ENCODE measurements around the gene USP34. TPM values are rescaled to one million over a fixed set of nuclear protein-coding genes. Genes with fewer than 3 reads are reported as not detected.
"Not testable (repeated sequence)": the region's sequence is repeated elsewhere in the genome, so short reads cannot be mapped to it uniquely, and the experiment has no call there.

Gene USP34
- total RNA-seq, 1 donor from 2014 or later = 83.8 TPM

DNA sequence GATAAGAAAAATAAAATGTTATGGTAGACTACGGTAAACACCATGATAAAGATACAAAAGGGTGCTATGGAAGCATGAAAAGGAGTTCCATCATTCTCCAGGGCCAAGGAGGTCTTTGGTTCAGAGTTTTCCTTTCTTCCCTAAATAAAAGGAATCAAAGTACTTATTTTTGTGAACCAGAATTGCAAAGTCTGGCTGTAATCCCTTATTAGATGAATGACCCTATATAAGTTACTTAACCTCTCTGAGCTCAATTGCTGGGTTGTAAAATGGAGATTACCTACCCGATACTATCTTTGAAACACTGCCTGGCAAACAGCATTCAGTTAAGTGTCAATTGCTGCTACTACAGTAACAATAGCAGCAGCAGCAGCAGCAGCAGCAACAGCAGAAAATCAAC, 218.9 kb downstream of the USP34 start:
- DNase-seq (ENCODE audit: low read depth, low spot score) = no peak

DNA sequence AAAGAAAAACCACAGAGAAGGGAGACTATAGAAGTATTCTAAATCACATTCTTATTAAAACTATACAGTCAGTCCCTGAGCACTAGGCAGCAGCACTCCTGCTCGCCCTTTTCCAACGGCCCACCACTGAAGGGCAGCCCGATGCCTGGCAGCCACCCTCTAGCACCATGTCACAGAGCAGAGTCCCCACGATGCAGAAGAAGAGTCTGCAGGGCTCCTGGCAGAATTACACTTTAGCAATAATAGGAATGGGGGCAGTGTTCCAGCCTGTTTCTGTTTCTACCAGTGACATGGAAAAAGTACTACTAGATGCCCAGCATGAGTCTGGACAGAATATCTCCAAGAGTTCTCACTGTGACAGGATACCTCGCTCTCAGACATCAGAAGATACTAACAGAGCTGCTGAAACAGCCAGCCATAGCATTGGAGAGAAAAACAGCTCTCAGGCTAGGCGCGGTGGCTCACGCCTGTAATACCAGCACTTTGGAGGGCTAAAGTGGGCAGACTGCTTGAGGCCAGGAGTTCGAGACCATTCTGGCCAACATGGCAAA, 221.3 kb downstream of the USP34 start:
- DNase-seq (ENCODE audit: low read depth, low spot score) = no peak

DNA sequence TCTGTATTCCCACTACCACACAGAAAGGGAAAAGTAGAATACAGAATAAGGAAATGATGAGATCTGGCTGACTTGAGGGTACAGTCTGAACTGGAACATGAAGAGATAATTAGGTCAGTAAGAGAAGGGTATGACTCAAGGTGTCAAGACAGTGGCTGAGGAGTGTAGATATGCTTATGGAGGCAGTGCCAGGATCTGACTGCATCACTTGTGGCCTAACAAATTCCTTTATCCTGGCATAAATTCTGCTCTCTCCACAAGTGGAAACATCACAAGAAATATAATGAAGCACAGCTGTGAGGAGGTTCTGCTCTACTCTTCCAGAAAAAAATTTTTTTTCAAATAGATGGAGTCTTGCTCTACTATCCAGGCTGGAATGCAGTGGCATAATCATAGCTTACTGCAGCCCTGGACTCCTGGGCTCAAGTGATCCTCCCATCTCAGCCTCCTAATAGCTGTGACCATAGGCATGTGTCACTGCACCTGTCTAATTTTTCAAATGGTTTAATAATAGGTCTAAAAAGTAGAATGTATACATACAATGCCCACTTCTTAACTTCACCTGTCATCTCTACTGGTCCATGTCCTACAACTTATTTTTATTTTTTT, 223.6 kb downstream of the USP34 start:
- DNase-seq (ENCODE audit: low read depth, low spot score) = no peak

GRCh38 chr2:61244694-61245093, 226.2 kb downstream of the USP34 start:
- DNase-seq (ENCODE audit: low read depth, low spot score) = no peak

GRCh38 chr2:61241266-61241665, 229.6 kb downstream of the USP34 start:
- DNase-seq (ENCODE audit: low read depth, low spot score) = no peak

DNA sequence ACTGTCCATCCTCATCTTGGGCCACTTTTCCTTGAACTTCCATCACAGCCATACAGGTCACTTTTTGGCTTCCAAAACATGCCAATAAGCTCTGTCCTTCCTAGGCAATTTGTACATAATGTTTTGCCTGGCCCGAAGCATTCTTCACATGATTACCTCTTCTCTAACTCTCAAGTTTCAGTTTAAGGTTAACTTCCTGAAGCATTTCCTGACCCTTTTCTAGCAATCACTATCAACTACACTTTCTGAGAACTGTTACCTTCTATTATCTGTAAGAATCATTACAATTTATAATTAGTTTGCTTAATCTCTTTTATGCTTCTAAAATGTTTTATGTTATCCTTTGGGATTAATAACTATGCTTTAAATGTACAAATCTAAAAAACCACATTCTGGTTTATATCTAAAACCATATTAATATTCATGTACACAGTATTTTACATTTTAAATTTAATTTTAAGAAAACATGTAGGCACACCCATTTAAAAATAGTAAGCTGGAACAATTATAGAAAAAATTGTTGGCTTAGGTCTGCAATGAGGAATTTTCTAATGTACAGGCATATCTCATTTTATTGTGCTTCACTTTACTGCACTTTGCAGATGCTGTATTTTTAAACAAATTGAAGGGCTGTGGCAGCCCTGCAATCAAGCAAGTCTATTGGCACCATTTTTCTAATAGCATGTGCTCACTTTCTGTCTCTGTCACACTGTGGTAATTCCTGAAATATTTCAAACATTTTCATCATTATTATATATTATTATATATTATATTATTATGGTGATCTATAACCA, 232.5 kb downstream of the USP34 start:
- DNase-seq (ENCODE audit: low read depth, low spot score) = no peak

DNA sequence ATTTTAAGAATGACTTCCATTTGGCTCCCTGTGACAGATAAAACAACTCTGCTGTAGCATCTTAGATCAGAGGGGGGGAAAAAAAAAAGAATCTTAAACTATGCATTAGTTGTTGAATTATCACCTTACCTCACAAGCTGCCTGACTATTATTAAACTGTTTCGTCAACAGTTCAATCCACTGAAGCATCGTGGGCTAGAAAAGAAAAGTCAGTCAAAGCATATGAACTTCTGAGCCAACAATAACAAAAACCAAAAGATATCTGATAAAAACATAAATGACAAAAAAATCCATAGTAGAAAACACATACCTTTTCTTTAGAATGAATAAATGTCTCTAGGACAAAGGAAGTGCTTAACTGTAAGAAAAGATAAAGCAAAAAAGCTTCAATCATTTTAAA, 235.2 kb downstream of the USP34 start:
- no peak for DNase-seq (ENCODE audit: low read depth, low spot score)

- DNase-seq (ENCODE audit: low read depth, low spot score) = no peak
These were observed 237.3 kb downstream of the USP34 start for GRCh38 chr2:61233581-61233980.

DNA sequence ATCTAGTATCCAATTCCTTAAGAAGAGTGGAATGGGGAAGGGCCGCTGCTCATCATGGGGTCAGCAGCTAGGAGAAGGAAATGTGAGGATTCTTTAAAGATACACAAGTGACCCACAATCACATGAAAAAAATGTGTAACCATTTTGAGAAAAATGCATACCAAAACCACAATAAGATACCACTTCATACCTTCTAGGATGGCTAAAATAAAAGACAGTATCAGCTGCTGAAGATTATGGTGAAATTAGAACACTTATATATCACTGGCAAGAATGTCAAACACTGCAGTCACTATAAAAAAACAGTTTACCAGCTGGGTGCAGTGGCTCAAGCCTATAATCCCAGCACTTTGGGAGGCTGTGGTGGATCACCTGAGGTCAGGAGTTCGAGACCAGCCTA, 241.0 kb downstream of the USP34 start:
- DNase-seq (ENCODE audit: low read depth, low spot score) = no peak

DNA sequence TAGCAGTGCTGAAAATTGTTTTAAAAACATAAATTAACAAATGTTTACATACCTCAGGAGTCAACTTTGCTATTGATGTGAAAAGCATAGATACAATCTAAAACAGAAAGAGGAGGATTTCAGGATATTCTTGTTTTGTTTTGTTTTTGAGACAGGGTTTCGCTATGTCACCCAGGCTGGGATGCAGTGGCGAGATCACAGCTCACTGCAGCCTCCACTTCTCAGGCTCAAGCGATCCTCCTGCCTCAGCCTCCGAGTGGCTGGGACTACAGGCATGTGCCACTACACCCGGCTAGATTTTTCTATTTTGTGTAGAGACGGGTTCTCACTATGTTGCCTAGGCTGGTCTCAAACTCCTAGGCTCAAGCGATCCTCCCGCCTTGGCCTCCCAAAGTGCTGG, 248.3 kb downstream of the USP34 start:
- DNase-seq (ENCODE audit: low read depth, low spot score) = no peak

DNA sequence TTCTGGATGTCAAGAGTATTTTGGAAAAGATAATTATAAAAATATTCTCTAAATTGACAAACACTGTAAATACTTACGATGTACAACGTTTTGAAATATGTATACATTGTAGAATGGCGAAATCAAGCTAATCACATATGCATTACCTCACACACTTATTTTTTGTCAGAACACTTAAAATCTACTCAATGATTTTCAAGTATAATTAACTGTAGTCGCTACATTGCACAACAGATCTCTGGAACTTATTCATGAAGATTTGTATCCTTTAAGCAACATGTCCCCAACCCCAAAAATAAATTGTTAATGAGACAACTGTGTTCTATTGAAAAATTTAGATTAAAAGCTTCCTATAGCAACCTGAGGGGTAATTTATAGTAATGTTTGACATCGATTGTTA, 249.1 kb downstream of the USP34 start:
- DNase-seq (ENCODE audit: low read depth, low spot score) = no peak

DNA sequence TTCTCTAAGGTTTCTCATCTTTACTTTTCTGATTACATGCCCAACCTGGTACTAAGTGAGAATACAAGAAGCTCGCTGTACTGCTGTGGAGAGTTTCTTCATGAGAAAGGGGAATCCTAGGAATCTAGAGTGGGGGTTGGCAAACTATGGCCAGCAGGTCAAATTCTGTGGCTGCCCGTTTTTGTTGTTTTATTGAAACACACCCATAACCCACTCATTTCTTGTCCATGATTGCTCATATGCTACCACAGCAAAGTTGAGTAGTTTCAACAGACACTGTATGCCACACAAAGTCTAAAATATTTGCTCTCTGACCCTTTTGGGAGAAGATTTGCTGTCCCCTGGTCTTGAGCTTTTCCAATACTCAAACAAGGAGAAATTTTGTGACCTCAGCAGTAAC, 250.1 kb downstream of the USP34 start:
- no peak for DNase-seq (ENCODE audit: low read depth, low spot score)

DNA sequence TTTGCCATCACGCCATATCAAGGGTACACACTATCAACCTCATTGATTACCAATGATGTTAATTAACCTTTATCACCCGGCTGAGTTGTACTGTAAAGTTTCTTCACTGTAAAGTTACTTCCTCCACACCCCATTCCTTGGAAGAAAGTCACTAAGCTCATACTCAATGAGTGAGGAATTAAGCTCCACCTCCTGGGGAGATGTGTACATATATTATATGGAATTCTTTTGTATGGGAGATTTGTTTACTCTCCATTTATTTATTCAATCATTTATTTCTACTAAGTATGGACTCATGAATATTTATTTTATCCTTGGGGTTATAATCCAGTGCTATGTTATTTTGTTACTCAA, 252.1 kb downstream of the USP34 start:
- DNase-seq (ENCODE audit: low read depth, low spot score) = no peak

DNA sequence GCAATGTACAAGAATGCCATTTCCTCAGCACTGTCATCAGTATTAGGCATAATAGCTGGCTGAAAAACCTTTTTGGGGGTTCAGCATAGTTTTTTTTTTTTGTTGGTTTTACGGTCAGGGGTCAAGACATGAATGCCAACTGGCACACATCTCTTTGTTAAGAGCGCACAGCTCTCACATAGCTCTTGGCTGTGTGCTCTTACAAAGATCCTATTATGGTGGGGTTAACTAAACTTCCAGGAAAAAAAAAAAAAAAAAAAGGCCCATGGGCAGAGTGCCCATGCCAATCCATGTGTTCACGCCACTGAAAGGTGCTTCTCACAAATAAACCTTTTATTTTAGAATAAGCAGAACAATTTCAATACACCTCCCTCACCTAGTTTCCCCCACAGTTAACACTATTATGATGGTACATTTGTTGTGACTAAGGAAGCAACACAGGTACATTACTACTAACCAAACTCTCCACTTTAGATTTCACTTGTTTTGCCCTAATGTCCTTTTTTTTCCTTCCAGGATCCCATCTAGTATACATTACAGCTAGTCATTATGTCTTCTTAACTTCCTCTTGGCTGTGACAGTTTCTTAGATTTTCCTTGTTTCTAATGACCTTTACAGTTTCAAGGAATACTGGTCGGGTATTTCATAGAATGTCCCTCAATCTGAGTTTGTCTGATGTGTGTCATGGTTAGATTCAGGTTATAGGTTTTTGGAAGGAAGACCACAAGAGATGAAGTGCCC, 252.6 kb downstream of the USP34 start:
- no peak for DNase-seq (ENCODE audit: low read depth, low spot score)

DNA sequence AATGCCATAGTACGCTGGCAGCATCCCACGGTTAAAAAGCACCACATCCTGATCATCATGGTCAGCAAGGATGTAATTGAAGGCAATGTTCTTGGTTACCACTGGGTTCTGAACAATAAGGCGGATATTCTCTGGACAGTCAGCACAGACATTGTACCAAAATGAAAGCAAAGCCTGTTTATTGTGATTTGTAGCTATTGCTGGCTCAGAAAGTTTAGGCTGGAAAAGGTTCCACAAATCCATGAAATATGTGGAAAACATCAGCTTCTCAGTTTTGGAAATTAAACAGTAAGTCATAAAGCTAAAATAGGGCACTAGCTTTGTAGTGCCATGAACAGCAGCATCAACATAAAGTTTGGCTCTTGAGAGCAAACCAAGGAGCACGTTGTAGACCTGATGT, 256.7 kb downstream of the USP34 start:
- DNase-seq (ENCODE audit: low read depth, low spot score) = no peak

DNA sequence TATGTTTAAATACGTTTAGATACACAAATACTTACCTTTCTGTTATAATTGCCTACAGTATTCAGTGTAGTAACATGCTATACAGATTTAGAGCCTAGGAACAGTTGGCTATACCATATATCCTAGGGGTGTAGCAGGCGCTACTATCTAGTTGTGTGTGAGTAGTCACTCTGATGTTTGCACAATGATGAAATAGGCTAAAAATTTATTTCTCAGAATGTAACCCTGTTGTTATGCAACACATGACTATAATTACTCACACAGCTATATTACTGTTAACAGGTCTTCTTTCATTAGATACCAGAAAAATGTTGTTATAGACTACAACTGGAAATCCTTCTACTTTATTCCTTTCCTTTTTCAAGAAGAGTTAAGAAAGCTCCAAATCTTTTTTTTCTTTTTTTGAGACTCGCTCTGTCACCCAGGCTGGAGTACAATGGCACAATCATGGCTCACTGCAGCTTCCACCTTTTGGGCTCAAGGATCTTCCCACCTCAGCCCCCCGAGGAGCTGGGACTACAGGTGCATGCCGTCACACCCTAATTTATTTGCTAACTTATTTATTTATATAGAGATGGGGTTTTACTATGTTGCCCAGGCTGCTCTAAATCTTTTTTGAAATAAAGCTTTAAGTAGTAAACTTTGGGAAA, 260.4 kb downstream of the USP34 start:
- DNase-seq (ENCODE audit: low read depth, low spot score) = no peak

DNA sequence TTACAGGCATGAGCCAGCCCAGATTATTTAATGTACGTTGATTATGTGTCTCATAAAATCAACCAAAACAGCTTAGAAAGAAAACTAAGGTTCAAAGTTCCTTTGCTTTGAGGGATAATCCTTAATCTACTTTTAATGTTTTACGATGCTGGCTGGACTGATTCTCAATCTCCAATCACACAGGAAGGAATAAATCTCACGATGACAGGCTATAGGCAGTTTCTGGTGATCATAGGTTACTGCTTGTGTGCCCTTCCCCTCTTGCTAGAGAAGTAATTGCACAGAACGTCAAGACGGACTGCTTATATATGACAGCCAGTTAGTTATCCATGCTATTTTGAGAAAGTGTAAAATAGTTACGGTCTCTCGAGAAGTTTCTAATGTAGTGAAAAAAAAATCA, 265.8 kb downstream of the USP34 start:
- no peak for DNase-seq (ENCODE audit: low read depth, low spot score)

DNA sequence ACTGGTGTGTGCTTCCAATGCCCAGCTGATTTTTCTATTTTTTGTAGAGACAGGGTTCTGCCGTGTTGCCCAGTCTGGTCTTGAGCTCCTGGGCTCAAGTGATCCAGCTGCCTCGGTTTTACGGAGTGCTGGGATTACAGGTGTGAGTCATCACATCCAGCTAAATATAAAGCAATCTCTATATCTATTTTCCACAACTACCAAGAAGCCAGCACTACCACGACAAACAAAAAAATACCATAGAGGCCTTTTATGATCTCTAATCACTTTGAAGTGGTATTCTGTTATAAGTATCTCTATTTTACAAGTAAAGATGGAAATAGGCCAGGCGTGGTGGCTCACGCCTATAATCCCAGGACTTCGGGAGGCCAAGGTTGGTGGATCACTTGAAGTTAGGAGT, 274.2 kb downstream of the USP34 start:
- DNase-seq (ENCODE audit: low read depth, low spot score) = no peak

GRCh38 chr2:61194646-61195045, 276.2 kb downstream of the USP34 start:
- DNase-seq (ENCODE audit: low read depth, low spot score) = not testable (repeated sequence)

GRCh38 chr2:61193670-61194561, 277.0 kb downstream of the USP34 start:
- DNase-seq (ENCODE audit: low read depth, low spot score) = no peak

- no peak for DNase-seq (ENCODE audit: low read depth, low spot score)
These were observed 283.8 kb downstream of the USP34 start for GRCh38 chr2:61187085-61187484.
